LoVo (cell line): Measurements from ENCODE around the gene LRRC7.

ENCODE experiments used
- DNase-seq: peaks from one replicate; pipeline ENCODE4 v3.0.0-alpha.2; 2016; ENCODE audit warnings: low spot score

Gene LRRC7

GRCh38 chr1:69589799-69590198, 22.1 kb downstream of the LRRC7 start:
- no peak for DNase-seq

- no peak for DNase-seq
Observed at GRCh38 chr1:69592341-69592740, 24.6 kb downstream of the LRRC7 start.

- DNase-seq, result no peak
Observed at GRCh38 chr1:69595486-69595885, 27.8 kb downstream of the LRRC7 start.

GRCh38 chr1:69611316-69611715, 43.6 kb downstream of the LRRC7 start:
- DNase-seq, result no peak

- no peak for DNase-seq
Observed at GRCh38 chr1:69613414-69613813, 45.7 kb downstream of the LRRC7 start.

- no peak for DNase-seq
Observed at GRCh38 chr1:69638673-69639072, 71.0 kb downstream of the LRRC7 start.

- DNase-seq, result no peak
Observed at GRCh38 chr1:69639159-69639558, 71.4 kb downstream of the LRRC7 start.

GRCh38 chr1:69643266-69643665, 75.5 kb downstream of the LRRC7 start:
- DNase-seq, result no peak

GRCh38 chr1:69645477-69645876, 77.8 kb downstream of the LRRC7 start:
- DNase-seq, result no peak

- no peak for DNase-seq
Observed at GRCh38 chr1:69648486-69648885, 80.8 kb downstream of the LRRC7 start.

- DNase-seq, result no peak
Observed at GRCh38 chr1:69649383-69649990, 81.8 kb downstream of the LRRC7 start.

- DNase-seq, result no peak
Observed at GRCh38 chr1:69650779-69651178, 83.1 kb downstream of the LRRC7 start.

GRCh38 chr1:69651656-69652055, 83.9 kb downstream of the LRRC7 start:
- no peak for DNase-seq

- DNase-seq, result no peak
Observed at GRCh38 chr1:69657971-69658370, 90.2 kb downstream of the LRRC7 start.

GRCh38 chr1:69661686-69662085, 94.0 kb downstream of the LRRC7 start:
- no peak for DNase-seq

- DNase-seq, result no peak
Observed at GRCh38 chr1:69662321-69662720, 94.6 kb downstream of the LRRC7 start.

GRCh38 chr1:69671363-69672010, 103.8 kb downstream of the LRRC7 start:
- DNase-seq, result no peak

GRCh38 chr1:69673321-69673720, 105.6 kb downstream of the LRRC7 start:
- no peak for DNase-seq

- no peak for DNase-seq
Observed at GRCh38 chr1:69679965-69680364, 112.2 kb downstream of the LRRC7 start.

GRCh38 chr1:69686367-69686984, 118.8 kb downstream of the LRRC7 start:
- no peak for DNase-seq

GRCh38 chr1:69688193-69688592, 120.5 kb downstream of the LRRC7 start:
- no peak for DNase-seq

- DNase-seq, result no peak
Observed at GRCh38 chr1:69691179-69691578, 123.5 kb downstream of the LRRC7 start.

- DNase-seq, result no peak
Observed at GRCh38 chr1:69693921-69694675, 126.4 kb downstream of the LRRC7 start.
